22Rv1 (cell line): ENCODE measurements around the gene SLC23A1.
"Not testable (repeated sequence)": the region's sequence is repeated elsewhere in the genome, so short reads cannot be mapped to it uniquely, and the experiment has no call there.

Experiments
- H3K27ac ChIP-seq: fragments of 450-650 bp; 2 replicates; pipeline ENCODE4 v1.5.1; 2017
- ZFX ChIP-seq: fragments of 450-650 bp; IDR thresholded peaks from 2 replicates; pipeline ENCODE4 v1.6.1; 2017; ENCODE audit warnings: antibody characterized with exemption, borderline replicate concordance
- TF ChIP-seq, protein P1 (sequence below): fragments of 450-650 bp; IDR thresholded peaks from 2 replicates; pipeline ENCODE4 v1.5.1; 2017; ENCODE audit warnings: mild to moderate bottlenecking

Gene SLC23A1

DNA sequence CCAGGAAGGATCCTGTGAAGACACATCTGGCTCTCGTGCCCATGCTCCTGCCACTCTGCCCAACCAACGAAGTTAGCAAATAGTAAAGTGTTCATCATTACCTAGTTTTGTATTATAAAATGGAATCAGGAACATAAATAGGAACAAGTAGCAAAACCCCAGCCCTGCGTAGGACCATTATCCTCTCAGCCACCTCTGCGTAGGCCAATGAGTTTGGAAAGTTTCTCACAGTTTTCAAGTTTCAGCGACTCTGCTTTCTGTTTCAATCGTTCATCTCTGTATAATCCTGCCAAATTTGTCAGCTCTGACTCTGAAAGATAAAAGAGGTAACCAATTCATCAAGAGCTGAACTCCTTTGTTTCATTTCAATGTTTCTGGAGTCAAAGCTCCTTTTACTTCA is 30.9 kb upstream of the SLC23A1 start:
- TF ChIP-seq, protein P1, sequence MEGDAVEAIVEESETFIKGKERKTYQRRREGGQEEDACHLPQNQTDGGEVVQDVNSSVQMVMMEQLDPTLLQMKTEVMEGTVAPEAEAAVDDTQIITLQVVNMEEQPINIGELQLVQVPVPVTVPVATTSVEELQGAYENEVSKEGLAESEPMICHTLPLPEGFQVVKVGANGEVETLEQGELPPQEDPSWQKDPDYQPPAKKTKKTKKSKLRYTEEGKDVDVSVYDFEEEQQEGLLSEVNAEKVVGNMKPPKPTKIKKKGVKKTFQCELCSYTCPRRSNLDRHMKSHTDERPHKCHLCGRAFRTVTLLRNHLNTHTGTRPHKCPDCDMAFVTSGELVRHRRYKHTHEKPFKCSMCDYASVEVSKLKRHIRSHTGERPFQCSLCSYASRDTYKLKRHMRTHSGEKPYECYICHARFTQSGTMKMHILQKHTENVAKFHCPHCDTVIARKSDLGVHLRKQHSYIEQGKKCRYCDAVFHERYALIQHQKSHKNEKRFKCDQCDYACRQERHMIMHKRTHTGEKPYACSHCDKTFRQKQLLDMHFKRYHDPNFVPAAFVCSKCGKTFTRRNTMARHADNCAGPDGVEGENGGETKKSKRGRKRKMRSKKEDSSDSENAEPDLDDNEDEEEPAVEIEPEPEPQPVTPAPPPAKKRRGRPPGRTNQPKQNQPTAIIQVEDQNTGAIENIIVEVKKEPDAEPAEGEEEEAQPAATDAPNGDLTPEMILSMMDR, result no peak
- no peak for TF ChIP-seq ZFX
- no peak overlapping the region for H3K27ac ChIP-seq

DNA sequence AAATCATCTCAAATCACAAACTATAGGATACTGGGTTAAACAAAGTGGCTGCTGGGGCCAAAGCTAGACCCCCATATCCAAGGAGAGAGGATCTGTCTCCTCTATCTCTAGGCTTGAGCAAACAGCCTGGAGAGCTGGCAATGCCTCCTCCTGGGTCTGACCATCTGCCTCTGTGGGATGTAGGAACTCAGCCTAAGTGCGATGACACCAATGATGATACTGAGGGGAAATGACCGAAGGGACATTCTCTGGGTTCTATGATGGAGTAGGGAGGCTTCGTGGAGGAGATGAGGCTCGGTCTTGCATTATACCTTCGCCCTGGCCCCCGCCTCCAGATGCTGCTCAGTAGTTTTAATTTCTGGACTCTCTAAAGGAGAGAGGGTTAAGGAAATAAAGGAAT is 30.1 kb upstream of the SLC23A1 start:
- no peak for TF ChIP-seq ZFX
- TF ChIP-seq, protein P1, result no peak
- H3K27ac ChIP-seq, result no peak overlapping the region

DNA sequence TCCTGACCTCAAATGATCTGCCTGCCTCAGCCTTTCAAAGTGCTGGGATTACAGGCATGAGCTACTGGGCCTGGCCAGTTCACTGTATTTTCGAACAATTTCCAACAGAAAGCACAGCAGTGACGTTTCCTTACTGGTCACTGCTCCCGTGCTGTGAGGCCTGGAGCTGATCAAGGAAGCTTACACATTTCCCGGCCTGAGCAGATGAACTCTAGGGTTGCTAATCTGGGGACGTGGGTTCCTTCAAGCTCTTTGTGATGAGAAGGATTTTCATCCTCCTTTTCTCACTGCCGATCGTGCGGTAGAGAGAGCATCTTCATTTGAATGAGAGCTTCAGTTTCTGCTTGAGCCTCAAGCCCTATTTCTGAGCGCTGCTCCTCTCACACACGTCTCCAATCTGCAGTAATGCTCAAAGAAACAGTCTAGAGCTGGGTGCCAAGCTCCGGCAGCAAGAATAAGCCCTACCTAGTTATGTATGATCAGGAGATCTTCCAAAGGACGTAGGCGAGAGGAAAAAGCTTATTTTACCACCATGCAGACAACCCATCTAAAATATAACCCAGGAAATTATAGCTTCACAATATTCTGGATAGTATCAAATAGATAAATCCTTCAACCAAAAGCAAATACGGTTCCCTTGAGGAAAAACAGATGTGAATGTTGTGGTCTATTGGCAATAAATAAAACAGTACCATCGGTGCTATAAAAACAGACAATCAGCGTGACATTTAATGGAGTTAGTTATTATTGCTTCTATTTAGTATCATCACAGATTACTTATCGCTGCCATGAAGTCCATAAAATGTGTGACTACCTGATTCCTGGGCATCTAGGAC is 28.1 kb upstream of the SLC23A1 start:
- no peak overlapping the region for H3K27ac ChIP-seq
- no peak for TF ChIP-seq ZFX
- TF ChIP-seq, protein P1, result no peak

DNA sequence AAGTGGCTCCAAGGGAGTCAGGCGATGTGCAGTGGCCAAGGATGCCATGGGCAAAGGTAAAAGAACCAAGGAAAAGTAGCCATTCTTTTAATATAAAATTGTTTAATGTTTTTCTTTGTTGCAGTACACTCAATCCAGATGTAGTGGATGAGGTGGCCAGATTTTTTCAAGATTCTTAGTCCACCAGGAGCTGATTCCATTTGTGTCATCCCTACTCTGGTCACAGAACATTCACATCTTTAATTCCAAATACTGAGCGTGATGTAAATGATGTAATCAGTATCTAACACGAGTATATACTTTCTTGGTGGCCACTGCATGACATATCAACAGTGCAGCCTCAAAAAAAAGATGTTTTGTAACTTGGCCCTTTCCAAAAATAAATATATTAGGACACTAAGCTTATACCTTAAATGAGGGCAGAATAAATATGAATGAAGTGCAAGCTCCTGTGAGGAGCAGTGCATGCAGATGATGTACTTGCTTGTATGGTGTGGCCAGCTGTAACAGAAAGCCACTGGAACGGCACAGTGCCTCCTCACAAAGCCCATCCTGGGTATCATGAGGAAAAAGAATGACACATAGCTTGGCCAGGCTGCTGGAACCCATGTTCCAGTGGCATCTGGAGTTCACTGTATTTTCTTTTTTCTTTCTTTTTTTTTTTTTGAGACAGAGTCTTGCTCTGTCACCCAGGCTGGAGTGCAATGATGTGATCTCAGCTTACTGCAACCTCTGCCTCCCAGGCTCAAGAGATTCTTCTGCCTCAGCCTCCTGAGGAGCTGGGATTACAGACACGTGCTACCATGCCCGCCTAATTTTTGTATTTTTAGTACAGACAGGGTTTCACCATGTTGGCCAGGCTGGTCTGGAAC is 27.3 kb upstream of the SLC23A1 start:
- no peak overlapping the region for H3K27ac ChIP-seq
- TF ChIP-seq, protein P1, result no peak
- no peak for TF ChIP-seq ZFX

DNA sequence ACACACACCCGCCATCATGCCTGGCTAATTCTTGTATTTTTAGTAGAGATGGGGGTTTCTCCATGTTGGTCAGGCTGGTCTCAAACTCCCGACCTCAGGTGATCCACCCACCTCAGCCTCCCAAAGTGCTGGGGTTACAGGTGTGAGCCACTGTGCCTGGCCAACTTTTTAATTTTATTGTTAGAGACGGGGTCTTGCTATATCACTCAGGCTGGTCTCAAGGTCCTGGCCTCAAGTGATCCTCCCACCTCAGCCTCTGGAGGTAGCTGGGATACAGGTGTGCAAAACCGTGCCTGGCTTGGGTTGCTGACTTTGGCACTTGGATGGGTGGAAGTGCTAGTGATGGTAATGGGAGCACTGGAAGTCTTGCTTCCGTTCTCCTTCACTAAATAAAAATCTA is 26.0 kb upstream of the SLC23A1 start:
- not testable (repeated sequence) for H3K27ac ChIP-seq

DNA sequence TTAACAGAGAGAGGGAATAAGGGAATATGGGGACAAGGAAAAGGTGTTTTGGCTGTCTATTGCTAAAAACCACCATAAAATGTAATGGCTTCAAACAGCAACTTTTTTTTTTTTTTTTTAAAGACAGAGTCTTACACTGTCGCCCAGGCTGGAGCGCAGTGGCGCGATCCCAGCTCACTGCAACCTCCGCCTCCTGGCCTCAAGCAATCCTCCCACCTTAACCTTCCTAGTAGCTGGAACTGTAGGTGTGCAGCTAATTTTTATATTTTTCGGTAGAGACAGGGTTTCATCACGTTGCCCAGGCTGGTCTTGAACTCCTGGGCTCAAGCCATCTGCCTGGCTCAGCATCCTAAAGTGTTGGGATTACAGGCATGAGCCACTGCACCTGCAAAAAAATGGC is 25.1 kb upstream of the SLC23A1 start:
- H3K27ac ChIP-seq, result no peak overlapping the region
- no peak for TF ChIP-seq ZFX
- TF ChIP-seq, protein P1, result no peak

DNA sequence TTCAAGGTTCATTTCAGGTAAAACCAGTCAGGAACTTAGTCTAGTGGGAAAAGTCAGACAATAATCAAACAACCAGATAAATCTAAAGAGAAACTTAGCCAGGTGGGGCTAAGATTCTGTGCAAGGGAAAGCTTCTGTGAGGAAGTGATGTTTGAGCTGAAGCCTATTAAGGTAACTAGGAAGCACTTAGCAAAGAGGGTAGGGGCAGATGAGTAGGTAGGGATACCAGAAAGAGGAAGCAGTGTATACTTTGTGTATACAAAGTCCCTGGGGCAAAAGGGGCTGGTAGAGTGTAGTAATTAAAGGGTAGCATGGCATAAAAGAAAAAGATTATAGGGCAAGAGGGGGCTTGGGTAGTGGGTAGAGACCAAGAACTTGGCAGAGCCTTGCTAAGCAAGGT is 24.4 kb upstream of the SLC23A1 start:
- TF ChIP-seq ZFX, result no peak
- TF ChIP-seq, protein P1, result no peak
- H3K27ac ChIP-seq, result no peak overlapping the region
